ENCODE measurements around the gene STXBP6.
"Not testable (repeated sequence)": the region's sequence is repeated elsewhere in the genome, so short reads cannot be mapped to it uniquely, and the experiment has no call there.

STXBP6 gene

GRCh38 chr14:24838945-24839616 lies 210.9 kb downstream of the STXBP6 start:
- no peak for DNase-seq (ENCODE audit: low read depth in 2 of 2, low spot score in 1 of 2)

GRCh38 chr14:24837280-24838046 lies 212.5 kb downstream of the STXBP6 start:
- DNase-seq (ENCODE audit: low read depth in 2 of 2, low spot score in 1 of 2) = no peak

- not testable (repeated sequence) for DNase-seq (ENCODE audit: low read depth in 2 of 2, low spot score in 1 of 2)
Measured at GRCh38 chr14:24836324-24836723, 213.6 kb downstream of the STXBP6 start.

- no peak for DNase-seq (ENCODE audit: low read depth in 2 of 2, low spot score in 1 of 2)
Measured at GRCh38 chr14:24834956-24835355, 215.0 kb downstream of the STXBP6 start.

- no peak for DNase-seq (ENCODE audit: low read depth in 2 of 2, low spot score in 1 of 2)
Measured at GRCh38 chr14:24833385-24833784, 216.6 kb downstream of the STXBP6 start.

- no peak for DNase-seq (ENCODE audit: low read depth in 2 of 2, low spot score in 1 of 2)
Measured at GRCh38 chr14:24831677-24832076, 218.3 kb downstream of the STXBP6 start.

- DNase-seq (ENCODE audit: low read depth in 2 of 2, low spot score in 1 of 2) = no peak
Measured at GRCh38 chr14:24829862-24830261, 220.1 kb downstream of the STXBP6 start.

GRCh38 chr14:24828486-24828885 lies 221.5 kb downstream of the STXBP6 start:
- no peak for DNase-seq (ENCODE audit: low read depth in 2 of 2, low spot score in 1 of 2)

- DNase-seq (ENCODE audit: low read depth in 2 of 2, low spot score in 1 of 2) = no peak
Measured at GRCh38 chr14:24826390-24826789, 223.6 kb downstream of the STXBP6 start.

GRCh38 chr14:24820616-24821015 lies 229.3 kb downstream of the STXBP6 start:
- no peak for DNase-seq (ENCODE audit: low read depth in 2 of 2, low spot score in 1 of 2)

- DNase-seq (ENCODE audit: low read depth in 2 of 2, low spot score in 1 of 2) = no peak
Measured at GRCh38 chr14:24818823-24819341, 231.1 kb downstream of the STXBP6 start.

- no peak for DNase-seq (ENCODE audit: low read depth in 2 of 2, low spot score in 1 of 2)
Measured at GRCh38 chr14:24818058-24818822, 231.7 kb downstream of the STXBP6 start.

GRCh38 chr14:24817212-24818057 lies 232.5 kb downstream of the STXBP6 start:
- no peak for DNase-seq (ENCODE audit: low read depth in 2 of 2, low spot score in 1 of 2)

GRCh38 chr14:24816929-24817211 lies 233.1 kb downstream of the STXBP6 start:
- no peak for DNase-seq (ENCODE audit: low read depth in 2 of 2, low spot score in 1 of 2)

GRCh38 chr14:24816011-24816928 lies 233.7 kb downstream of the STXBP6 start:
- no peak for DNase-seq (ENCODE audit: low read depth in 2 of 2, low spot score in 1 of 2)

- DNase-seq (ENCODE audit: low read depth in 2 of 2, low spot score in 1 of 2) = no peak
Measured at GRCh38 chr14:24815543-24815942, 234.4 kb downstream of the STXBP6 start.

GRCh38 chr14:24814944-24815343 lies 235.0 kb downstream of the STXBP6 start:
- DNase-seq (ENCODE audit: low read depth in 2 of 2, low spot score in 1 of 2) = no peak

GRCh38 chr14:24814346-24814745 lies 235.6 kb downstream of the STXBP6 start:
- no peak for DNase-seq (ENCODE audit: low read depth in 2 of 2, low spot score in 1 of 2)

- no peak for DNase-seq (ENCODE audit: low read depth in 2 of 2, low spot score in 1 of 2)
Measured at GRCh38 chr14:24813819-24814259, 236.1 kb downstream of the STXBP6 start.
